Thymus (tissue), 11 donors: ENCODE measurements around the gene EMD. TPM values are rescaled to one million over a fixed set of nuclear protein-coding genes. Genes with fewer than 3 reads are reported as not detected.

Source experiments
- DNase-seq, 9 donors: peaks; one replicate each; pipeline ENCODE4 v3.0.0-alpha.2; 2013; ENCODE audit warnings: low spot score in 9 of 9, low read depth in 6 of 9, missing footprints in 1 of 9
- H3K27ac ChIP-seq, 2 donors: one replicate each; pipeline ENCODE4 v1.5.1; 2013; ENCODE audit warnings: control low read depth in 1 of 2, low read depth in 1 of 2, low read length in 1 of 2, mild to moderate bottlenecking in 1 of 2, moderate library complexity in 1 of 2
- H3K27me3 ChIP-seq, 2 donors: one replicate each; pipeline ENCODE4 v1.5.1; 2013; ENCODE audit warnings: low read length in 1 of 2; ENCODE audit not compliant: control insufficient read depth in 2 of 2, insufficient read depth in 1 of 2
- H3K36me3 ChIP-seq, 2 donors: one replicate each; pipeline ENCODE4 v1.5.1; 2013; ENCODE audit warnings: low read length in 1 of 2, mild to moderate bottlenecking in 1 of 2, moderate library complexity in 1 of 2; ENCODE audit not compliant: control insufficient read depth in 2 of 2, insufficient read depth in 2 of 2
- H3K4me1 ChIP-seq, 2 donors: one replicate each; pipeline ENCODE4 v1.5.1; 2013; ENCODE audit warnings: low read length in 2 of 2; ENCODE audit not compliant: control insufficient read depth in 2 of 2, insufficient read depth in 2 of 2
- H3K4me3 ChIP-seq, 2 donors: one replicate each; pipeline ENCODE4 v1.5.1; 2013; ENCODE audit warnings: low read length in 2 of 2, control low read depth in 1 of 2, mild to moderate bottlenecking in 1 of 2
- H3K9me3 ChIP-seq, 2 donors: one replicate each; pipeline ENCODE4 v1.5.1; 2013; ENCODE audit warnings: low read length in 1 of 2, mild to moderate bottlenecking in 1 of 2; ENCODE audit not compliant: control insufficient read depth in 2 of 2, insufficient read depth in 1 of 2
- WGBS: extraction: QIAGEN DNeasy Blood & Tissue Kit; methylation state at CpG from one replicate; pipeline ENCODE4 v1.1.7; 2013; 5-methylcytosine and 5-hydroxymethylcytosine counted together
- polyA plus RNA-seq: library from polyadenylated mRNA; stranded (reverse); fragments of 200-250 nt; gene quantifications from one replicate; pipeline ENCODE4 v1.2.3, GENCODE V29; 2013
- total RNA-seq: library from RNA; stranded (reverse); fragments of 120-200 nt; gene quantifications from one replicate; pipeline ENCODE4 v1.2.4, GENCODE V29; 2013
- donor health status: healthy.

Gene EMD
- total and polyA plus RNA-seq, 2 donors: 8.2 to 110 TPM

DNA sequence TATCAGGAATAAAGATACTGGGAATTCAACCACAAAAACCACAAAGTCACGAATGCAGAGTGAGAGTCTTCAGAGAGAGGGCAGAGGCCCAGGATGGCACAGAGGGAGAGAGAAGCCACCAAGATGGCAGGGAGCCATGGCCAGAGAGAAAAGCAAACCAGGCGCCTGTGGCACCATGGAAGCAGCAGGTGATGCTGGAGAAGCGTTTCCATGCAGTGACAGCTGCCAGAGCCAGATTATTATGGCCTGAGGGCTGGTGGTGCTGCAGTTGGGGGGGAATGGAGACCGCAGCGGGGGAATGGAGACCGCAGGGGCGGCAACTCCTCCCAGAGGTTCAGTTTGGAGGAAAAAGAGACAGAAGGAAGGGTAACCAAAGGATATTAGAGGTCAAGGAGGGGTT is 38.1 kb downstream of the EMD start:
- no peaks in the 10 kb centered on the region for H3K9me3 ChIP-seq
- DNase-seq: no peak
- H3K27me3 ChIP-seq: no peaks in the 10 kb centered on the region
- H3K4me1 ChIP-seq: peaks cover 0 to 7% of the 10 kb centered on the region in 2 donors
- WGBS: 84% methylated on average over 7 of the region's 7 CpGs
- peaks cover 5 to 11% of the 10 kb centered on the region in 2 donors for H3K36me3 ChIP-seq
- H3K27ac ChIP-seq: no peak overlapping the region
- H3K4me3 ChIP-seq: no peak overlapping the region

DNA sequence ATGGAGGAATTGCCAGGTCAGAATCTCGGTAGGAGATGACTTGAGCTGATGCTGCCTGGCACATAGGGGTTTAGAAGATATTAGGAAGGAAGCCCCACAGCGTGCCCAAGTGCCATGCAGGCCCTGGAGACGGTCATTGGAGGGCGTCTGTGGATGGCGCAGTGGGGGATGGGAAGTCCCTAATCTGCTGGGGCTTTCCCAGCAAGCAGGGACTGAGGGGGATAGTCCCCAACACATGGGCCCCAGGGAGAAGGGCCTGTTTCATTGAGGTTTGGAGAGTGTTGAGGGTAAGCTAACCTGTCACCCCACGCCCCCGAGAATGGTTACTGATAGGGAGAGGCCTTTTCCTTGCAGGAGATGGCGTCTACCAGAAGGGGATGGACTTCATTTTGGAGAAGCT is 40.1 kb downstream of the EMD start:
- WGBS: 95% methylated on average over 8 of the region's 8 CpGs
- Histone ChIP-seq H3K36me3 (peaks cover 0 to 7% of the 10 kb centered on the region in 2 donors), H3K27me3 (no peaks in the 10 kb centered on the region), H3K27ac (no peak overlapping the region), H3K9me3 (no peaks in the 10 kb centered on the region), H3K4me1 (no peaks in the 10 kb centered on the region), H3K4me3 (no peak overlapping the region)
- DNase-seq: no peak

DNA sequence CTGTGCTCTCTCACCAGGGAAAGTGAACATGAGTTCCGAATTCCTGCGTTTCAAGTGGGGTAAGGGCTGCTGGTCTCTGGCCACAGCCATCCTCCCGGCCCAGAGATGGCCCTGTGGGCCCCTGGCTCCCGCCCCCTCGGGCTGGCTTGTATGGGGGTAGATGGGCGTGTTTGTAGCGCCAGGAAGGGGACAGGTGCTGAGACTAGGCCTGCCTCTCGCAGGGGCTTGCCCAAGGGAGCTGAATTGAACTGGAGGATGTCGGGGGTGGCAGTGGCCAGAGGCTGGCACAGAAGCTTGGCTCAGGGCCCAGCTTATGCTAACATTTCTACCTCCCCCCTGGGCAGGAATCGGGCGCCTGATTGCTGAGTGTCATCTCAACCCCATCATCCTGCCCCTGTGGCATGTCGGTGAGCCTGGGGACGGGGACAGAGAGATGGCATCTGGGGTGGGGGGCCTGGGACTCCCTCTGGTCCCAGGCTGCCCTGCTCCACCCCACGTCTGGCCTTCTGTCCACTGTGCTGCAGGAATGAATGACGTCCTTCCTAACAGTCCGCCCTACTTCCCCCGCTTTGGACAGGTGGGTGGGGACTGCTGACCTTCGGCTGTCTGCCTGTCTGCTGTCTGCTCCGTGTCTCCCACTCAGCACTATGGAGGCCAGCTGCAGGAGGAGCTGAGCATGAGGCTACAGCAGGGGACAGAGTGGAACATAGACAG is 40.8 kb downstream of the EMD start:
- no peaks in the 10 kb centered on the region for H3K27me3 ChIP-seq
- no peak overlapping the region for H3K4me3 ChIP-seq
- H3K27ac ChIP-seq: no peak overlapping the region
- H3K9me3 ChIP-seq: no peaks in the 10 kb centered on the region
- peaks cover 0 to 7% of the 10 kb centered on the region in 2 donors for H3K36me3 ChIP-seq
- DNase-seq: no peak
- no peaks in the 10 kb centered on the region for H3K4me1 ChIP-seq
- WGBS: 96% methylated on average over 19 of the region's 19 CpGs

DNA sequence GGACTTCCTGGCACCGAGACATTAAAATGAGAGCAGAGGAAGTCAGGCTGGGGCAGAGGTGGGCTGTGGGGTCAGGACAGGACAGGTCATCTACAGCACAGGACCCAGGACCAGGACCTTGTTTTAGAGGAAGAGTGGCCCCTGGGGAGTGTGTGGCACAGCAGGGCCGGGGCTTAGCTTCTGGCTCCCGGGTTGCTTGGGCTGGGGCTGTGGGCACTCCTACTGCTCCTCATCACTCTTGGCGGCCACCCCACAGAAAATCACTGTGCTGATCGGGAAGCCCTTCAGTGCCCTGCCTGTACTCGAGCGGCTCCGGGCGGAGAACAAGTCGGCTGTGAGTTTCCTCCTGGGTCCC is 41.3 kb downstream of the EMD start:
- H3K27ac ChIP-seq: no peak overlapping the region

DNA sequence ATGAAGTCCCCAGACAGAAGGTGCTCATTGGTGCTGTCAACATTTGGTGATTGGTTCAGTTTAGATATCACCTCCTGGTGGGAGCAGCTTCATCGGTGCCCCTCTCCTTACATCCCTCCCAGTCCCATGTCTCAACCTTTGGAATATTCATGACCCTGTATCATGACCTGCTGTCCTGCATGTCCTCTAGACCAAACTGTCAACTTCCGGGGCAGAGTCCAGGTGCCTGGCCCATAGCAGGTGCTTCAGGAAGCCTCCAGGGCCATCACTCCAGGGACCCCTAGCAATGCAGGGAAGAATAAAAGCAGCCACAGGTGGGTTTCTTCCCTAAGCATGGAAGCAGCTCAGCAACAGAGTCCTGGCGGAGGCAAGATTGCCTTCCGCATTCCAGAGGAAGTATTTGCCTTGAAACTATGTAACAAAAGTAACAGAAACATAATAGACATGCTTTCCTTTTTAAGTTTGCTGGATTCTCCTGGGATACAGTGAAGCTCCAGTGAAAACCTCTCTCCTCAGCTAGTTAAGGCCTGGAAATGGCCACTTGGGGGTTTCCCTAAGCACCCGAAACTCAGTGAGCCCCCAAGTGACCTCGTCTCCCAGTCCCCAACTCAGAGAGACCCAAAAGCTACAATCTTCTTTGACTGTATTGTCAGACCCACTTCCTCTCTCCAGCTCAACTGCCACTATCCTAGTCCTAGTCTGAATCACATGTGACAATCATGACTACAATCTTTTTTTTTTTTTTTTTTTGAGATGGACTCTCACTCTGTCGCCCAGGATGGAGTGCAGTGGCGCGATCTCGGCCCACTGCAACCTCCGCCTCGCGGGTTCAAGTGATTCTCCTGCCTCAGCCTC is 48.0 kb downstream of the EMD start:
- DNase-seq: no peak
- Histone ChIP-seq H3K27me3 (no peaks in the 10 kb centered on the region), H3K36me3 (peaks cover 5 to 9% of the 10 kb centered on the region in 2 donors), H3K4me1 (peaks cover 3 to 18% of the 10 kb centered on the region in 2 donors), H3K27ac (peak overlapping the region in 1 of 2 donors; percentile 32), H3K9me3 (peaks cover 0 to 8% of the 10 kb centered on the region in 2 donors), H3K4me3 (no peak overlapping the region)
- WGBS: 94% methylated on average over 13 of the region's 13 CpGs

More for the DNA sequence above, 41.3 kb downstream of the EMD start:
- H3K4me1 ChIP-seq: no peaks in the 10 kb centered on the region
- H3K36me3 ChIP-seq: peaks cover 0 to 7% of the 10 kb centered on the region in 2 donors
- DNase-seq: no peak
- H3K9me3 ChIP-seq: no peaks in the 10 kb centered on the region
- no peaks in the 10 kb centered on the region for H3K27me3 ChIP-seq
- 98% methylated on average over 10 of the region's 10 CpGs for WGBS
- H3K4me3 ChIP-seq: no peak overlapping the region

DNA sequence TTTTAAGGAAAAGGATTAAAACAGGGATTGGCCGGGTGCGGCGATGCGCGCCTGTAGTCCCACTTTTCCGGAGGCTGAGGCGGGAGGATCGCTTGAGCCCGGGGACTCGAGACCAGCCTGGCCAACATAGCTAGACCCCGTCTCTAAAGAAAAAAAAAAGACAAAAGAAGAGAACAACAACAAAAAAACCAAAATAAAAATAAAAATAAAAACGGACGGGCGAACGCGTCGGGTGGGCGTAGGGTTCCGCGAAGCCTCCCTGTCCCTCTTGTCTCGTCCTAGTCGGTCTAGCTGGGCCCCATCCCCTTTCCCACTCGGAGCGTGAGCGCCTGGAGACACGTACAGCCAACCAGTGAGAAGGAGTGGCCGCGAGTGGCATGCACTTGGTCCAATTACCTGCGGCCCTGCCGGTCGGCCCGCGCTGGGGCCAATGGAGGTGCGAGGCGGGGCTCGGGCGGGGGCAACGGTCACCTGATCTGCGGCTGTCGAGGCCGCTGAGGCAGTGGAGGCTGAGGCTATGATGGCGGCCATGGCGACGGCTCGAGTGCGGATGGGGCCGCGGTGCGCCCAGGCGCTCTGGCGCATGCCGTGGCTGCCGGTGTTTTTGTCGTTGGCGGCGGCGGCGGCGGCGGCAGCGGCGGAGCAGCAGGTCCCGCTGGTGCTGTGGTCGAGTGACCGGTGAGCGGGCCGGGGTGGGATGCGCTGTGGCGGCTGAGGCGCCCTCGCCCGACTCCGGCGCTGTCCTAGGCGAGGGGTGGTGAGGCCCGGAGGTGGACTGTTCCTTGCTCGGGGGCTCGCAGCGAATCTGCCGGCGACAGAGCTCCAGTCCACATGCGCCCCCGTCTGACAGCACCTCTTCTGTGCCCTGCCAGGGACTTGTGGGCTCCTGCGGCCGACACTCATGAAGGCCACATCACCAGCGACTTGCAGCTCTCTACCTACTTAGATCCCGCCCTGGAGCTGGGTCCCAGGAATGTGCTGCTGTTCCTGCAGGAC is 49.4 kb downstream of the EMD start, which contains the start of gene ATP6AP1:
TSS of gene ATP6AP1 (plus strand) at position 502 of the 996 bp plus-strand sequence. CDS start at position 518, 16 bp downstream.
- peaks cover 0 to 8% of the 10 kb centered on the region in 2 donors for H3K9me3 ChIP-seq
- peak in 8 of 9 donors; percentile 61 to 92 (median 78) for DNase-seq
- peak within 1 kb of the TSS; percentile 47 to 60 for H3K4me3 ChIP-seq
- peaks cover 12 to 21% of the 10 kb centered on the region in 2 donors for H3K36me3 ChIP-seq
- H3K27ac ChIP-seq: peak within 1 kb of the TSS; percentile 17 to 31
- no peaks in the 10 kb centered on the region for H3K27me3 ChIP-seq
- 9% methylated on average over 87 of the region's 87 CpGs for WGBS
- H3K4me1 ChIP-seq: peaks cover 3 to 18% of the 10 kb centered on the region in 2 donors

DNA sequence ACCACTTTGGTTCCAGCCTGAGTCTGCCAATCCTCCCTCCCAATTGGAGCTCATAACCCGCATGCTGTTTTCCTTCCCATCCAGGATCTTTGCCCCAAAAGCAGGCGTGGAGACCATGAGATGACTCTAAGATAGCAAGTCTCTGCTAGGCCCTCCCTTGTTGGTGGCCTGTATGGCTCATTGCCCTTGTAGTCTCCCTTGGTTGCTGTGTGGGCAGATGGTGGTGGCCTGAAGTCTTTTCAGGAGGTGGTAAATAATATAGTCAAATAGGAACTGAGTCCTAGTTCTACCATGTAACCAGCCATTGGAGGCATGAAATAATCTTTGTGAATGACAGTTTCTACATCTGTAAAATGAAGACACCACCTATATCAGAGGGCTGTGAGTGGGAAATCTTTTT is 50.6 kb downstream of the EMD start:
- Histone ChIP-seq H3K4me3 (peak overlapping the region in 1 of 2 donors; percentile 60), H3K36me3 (peaks cover 18 to 29% of the 10 kb centered on the region in 2 donors), H3K9me3 (peaks cover 0 to 8% of the 10 kb centered on the region in 2 donors), H3K27ac (no peak overlapping the region), H3K27me3 (no peaks in the 10 kb centered on the region), H3K4me1 (peaks cover 3 to 18% of the 10 kb centered on the region in 2 donors)
- WGBS: 96% methylated on average over 2 of the region's 2 CpGs
- no peak for DNase-seq

DNA sequence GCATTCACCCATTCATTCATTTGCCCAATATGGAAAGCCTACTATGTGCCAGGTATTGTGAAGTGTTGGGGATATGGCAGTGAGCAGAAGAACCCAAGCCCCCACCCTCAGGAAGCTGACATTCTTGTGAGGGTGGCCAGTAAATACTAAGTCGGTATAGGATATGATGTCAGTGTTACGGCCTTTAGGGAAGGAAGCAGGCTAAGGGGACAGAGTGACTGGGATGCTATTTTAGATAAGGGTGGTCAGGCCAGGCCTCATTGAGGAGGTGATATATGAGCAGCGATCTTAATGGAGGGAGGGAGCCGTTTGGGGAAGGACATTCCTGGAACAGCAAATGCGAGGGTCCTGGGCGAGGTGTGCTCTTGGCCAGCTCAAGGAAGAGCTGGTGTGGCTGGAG is 51.4 kb downstream of the EMD start:
- H3K27ac ChIP-seq: peak overlapping the region in 1 of 2 donors; percentile 31
- peaks cover 3 to 18% of the 10 kb centered on the region in 2 donors for H3K4me1 ChIP-seq
- no peak overlapping the region for H3K4me3 ChIP-seq
- no peaks in the 10 kb centered on the region for H3K27me3 ChIP-seq
- peaks cover 0 to 8% of the 10 kb centered on the region in 2 donors for H3K9me3 ChIP-seq
- 66% methylated on average over 6 of the region's 6 CpGs for WGBS
- no peak for DNase-seq
- H3K36me3 ChIP-seq: peaks cover 23 to 37% of the 10 kb centered on the region in 2 donors
